ENCODE measurements around the gene MPPE1.

MPPE1 gene

GRCh38 chr18:11851806-11852337, 56.2 kb downstream of the MPPE1 start:
- TF ChIP-seq PAX5 (IDR thresholded peaks at IDR 0.05; ENCODE audit: insufficient read depth, low read length, severe bottlenecking) (no peak), POU2F2 (IDR thresholded peaks at IDR 0.05; ENCODE audit: low read depth, low read length) (no peak), POLR2A (IDR thresholded peaks at IDR 0.05; ENCODE audit: low read depth, low read length) (no peak), SPI1 (IDR thresholded peaks at IDR 0.05; ENCODE audit: low read depth, low read length) (no peak), POLR2AphosphoS5 (IDR thresholded peaks at IDR 0.05; ENCODE audit: low read depth, low read length) (no peak), TAF1 (IDR thresholded peaks at IDR 0.05; ENCODE audit: low read depth, low read length) (no peak)
- DNase-seq (ENCODE audit: insufficient read length, low spot score) (no peak), FAIRE-seq (peak; percentile 20)

GRCh38 chr18:11851146-11851805, 56.8 kb downstream of the MPPE1 start, which contains the start of gene CHMP1B:
Gene CHMP1B (plus strand): TSS chr18:11851413. CDS start chr18:11851512, 99 bp downstream.
- DNase-seq (ENCODE audit: insufficient read length, low spot score) = peak; percentile 86
- peak; percentile 95 for FAIRE-seq
- peak; percentile 87 for TF ChIP-seq POLR2A (IDR thresholded peaks at IDR 0.05; ENCODE audit: low read depth, low read length)
- peak; percentile 90 for TF ChIP-seq POLR2AphosphoS5 (IDR thresholded peaks at IDR 0.05; ENCODE audit: low read depth, low read length)
- no peak for TF ChIP-seq PAX5 (IDR thresholded peaks at IDR 0.05; ENCODE audit: insufficient read depth, low read length, severe bottlenecking)
- no peak; the same call in none of the 2 replicates for TF ChIP-seq POU2F2 (IDR thresholded peaks at IDR 0.05; ENCODE audit: low read depth, low read length)
- TF ChIP-seq SPI1 (IDR thresholded peaks at IDR 0.05; ENCODE audit: low read depth, low read length) = peak; percentile 95
- peak; percentile 95 for TF ChIP-seq TAF1 (IDR thresholded peaks at IDR 0.05; ENCODE audit: low read depth, low read length)

- DNase-seq (ENCODE audit: insufficient read length, low spot score) (no peak), FAIRE-seq (no peak)
- TF ChIP-seq PAX5 (IDR thresholded peaks at IDR 0.05; ENCODE audit: insufficient read depth, low read length, severe bottlenecking) = no peak
- no peak for TF ChIP-seq POLR2A (IDR thresholded peaks at IDR 0.05; ENCODE audit: low read depth, low read length)
- TF ChIP-seq SPI1 (IDR thresholded peaks at IDR 0.05; ENCODE audit: low read depth, low read length) = no peak
- no peak for TF ChIP-seq POU2F2 (IDR thresholded peaks at IDR 0.05; ENCODE audit: low read depth, low read length)
- no peak for TF ChIP-seq POLR2AphosphoS5 (IDR thresholded peaks at IDR 0.05; ENCODE audit: low read depth, low read length)
- no peak for TF ChIP-seq TAF1 (IDR thresholded peaks at IDR 0.05; ENCODE audit: low read depth, low read length)
These were observed 57.3 kb downstream of the MPPE1 start for GRCh38 chr18:11850821-11851145.

- FAIRE-seq (peak; percentile 75), DNase-seq (ENCODE audit: insufficient read length, low spot score) (no peak)
- TF ChIP-seq POU2F2 (IDR thresholded peaks at IDR 0.05; ENCODE audit: low read depth, low read length) = no peak
- no peak for TF ChIP-seq TAF1 (IDR thresholded peaks at IDR 0.05; ENCODE audit: low read depth, low read length)
- TF ChIP-seq POLR2A (IDR thresholded peaks at IDR 0.05; ENCODE audit: low read depth, low read length) = no peak
- TF ChIP-seq POLR2AphosphoS5 (IDR thresholded peaks at IDR 0.05; ENCODE audit: low read depth, low read length) = no peak
- TF ChIP-seq SPI1 (IDR thresholded peaks at IDR 0.05; ENCODE audit: low read depth, low read length) = no peak
- no peak for TF ChIP-seq PAX5 (IDR thresholded peaks at IDR 0.05; ENCODE audit: insufficient read depth, low read length, severe bottlenecking)
These were observed 58.1 kb downstream of the MPPE1 start for GRCh38 chr18:11849841-11850634.

- FAIRE-seq (no peak), DNase-seq (ENCODE audit: insufficient read length, low spot score) (no peak)
- no peak for TF ChIP-seq SPI1 (IDR thresholded peaks at IDR 0.05; ENCODE audit: low read depth, low read length)
- no peak for TF ChIP-seq PAX5 (IDR thresholded peaks at IDR 0.05; ENCODE audit: insufficient read depth, low read length, severe bottlenecking)
- TF ChIP-seq POLR2A (IDR thresholded peaks at IDR 0.05; ENCODE audit: low read depth, low read length) = no peak
- TF ChIP-seq POU2F2 (IDR thresholded peaks at IDR 0.05; ENCODE audit: low read depth, low read length) = no peak
- TF ChIP-seq POLR2AphosphoS5 (IDR thresholded peaks at IDR 0.05; ENCODE audit: low read depth, low read length) = no peak
- no peak for TF ChIP-seq TAF1 (IDR thresholded peaks at IDR 0.05; ENCODE audit: low read depth, low read length)
These were observed 58.8 kb downstream of the MPPE1 start for GRCh38 chr18:11849279-11849678.

- TF ChIP-seq POLR2AphosphoS5 (IDR thresholded peaks at IDR 0.05; ENCODE audit: low read depth, low read length) (no peak), TAF1 (IDR thresholded peaks at IDR 0.05; ENCODE audit: low read depth, low read length) (no peak), PAX5 (IDR thresholded peaks at IDR 0.05; ENCODE audit: insufficient read depth, low read length, severe bottlenecking) (no peak), POLR2A (IDR thresholded peaks at IDR 0.05; ENCODE audit: low read depth, low read length) (no peak)
- FAIRE-seq (no peak), DNase-seq (ENCODE audit: insufficient read length, low spot score) (no peak)
These were observed 60.3 kb downstream of the MPPE1 start for GRCh38 chr18:11847811-11848210.

- no peak for DNase-seq (ENCODE audit: insufficient read length, low spot score)
- TF ChIP-seq POU2F2 (IDR thresholded peaks at IDR 0.05; ENCODE audit: low read depth, low read length) = no peak
- no peak for TF ChIP-seq PAX5 (IDR thresholded peaks at IDR 0.05; ENCODE audit: insufficient read depth, low read length, severe bottlenecking)
- no peak for FAIRE-seq
These were observed 62.5 kb downstream of the MPPE1 start for GRCh38 chr18:11845654-11846053.

GRCh38 chr18:11844436-11844835, 63.7 kb downstream of the MPPE1 start:
- DNase-seq (ENCODE audit: insufficient read length, low spot score) (no peak), FAIRE-seq (no peak)
- TF ChIP-seq POLR2A (IDR thresholded peaks at IDR 0.05; ENCODE audit: low read depth, low read length) = no peak
- no peak for TF ChIP-seq SPI1 (IDR thresholded peaks at IDR 0.05; ENCODE audit: low read depth, low read length)
- no peak for TF ChIP-seq POU2F2 (IDR thresholded peaks at IDR 0.05; ENCODE audit: low read depth, low read length)
- TF ChIP-seq TAF1 (IDR thresholded peaks at IDR 0.05; ENCODE audit: low read depth, low read length) = no peak
- TF ChIP-seq POLR2AphosphoS5 (IDR thresholded peaks at IDR 0.05; ENCODE audit: low read depth, low read length) = no peak
- TF ChIP-seq PAX5 (IDR thresholded peaks at IDR 0.05; ENCODE audit: insufficient read depth, low read length, severe bottlenecking) = no peak

GRCh38 chr18:11842562-11842961, 65.6 kb downstream of the MPPE1 start:
- TF ChIP-seq POLR2A (IDR thresholded peaks at IDR 0.05; ENCODE audit: low read depth, low read length) (no peak), PAX5 (IDR thresholded peaks at IDR 0.05; ENCODE audit: insufficient read depth, low read length, severe bottlenecking) (no peak), POLR2AphosphoS5 (IDR thresholded peaks at IDR 0.05; ENCODE audit: low read depth, low read length) (no peak), SPI1 (IDR thresholded peaks at IDR 0.05; ENCODE audit: low read depth, low read length) (no peak), TAF1 (IDR thresholded peaks at IDR 0.05; ENCODE audit: low read depth, low read length) (no peak), POU2F2 (IDR thresholded peaks at IDR 0.05; ENCODE audit: low read depth, low read length) (no peak)
- DNase-seq (ENCODE audit: insufficient read length, low spot score) = no peak
- no peak for FAIRE-seq

Measured in GM12891 (cell line).